Left lung (tissue), 10 donors: Measurements from ENCODE around the gene ASGR2. TPM values are rescaled to one million over a fixed set of nuclear protein-coding genes. Genes with fewer than 3 reads are reported as not detected.
A peak's percentile ranks its signal among the peaks of the same experiment; 100 is the strongest.
"Not testable (repeated sequence)": the region's sequence is repeated elsewhere in the genome, so short reads cannot be mapped to it uniquely, and the experiment has no call there.

Experiments
- ATAC-seq: fragments of 200-7000 bp; cut with Tn5 transposase; one replicate; pipeline ENCODE4 v1.9.1; 2020; ENCODE audit warnings: moderate library complexity
- DNase-seq, 4 donors: peaks; one replicate each; pipeline ENCODE4 v3.0.0-alpha.2; 2013 to 2020
- H3K27ac ChIP-seq, 2 donors: fragments of 200-600 bp; sonication (generic) in 1 of 2; one replicate each; pipeline versions ENCODE4 v1.5.0 to v1.8.0; 2020 to 2021
- H3K27me3 ChIP-seq, 2 donors: fragments of 200-600 bp; sonication (generic) in 1 of 2; one replicate each; pipeline versions ENCODE4 v1.5.0 to v1.8.0; 2020 to 2021
- H3K36me3 ChIP-seq, 2 donors: fragments of 200-600 bp; sonication (generic) in 1 of 2; one replicate each; pipeline versions ENCODE4 v1.5.0 to v1.8.0; 2020 to 2021
- H3K4me1 ChIP-seq, 2 donors: fragments of 200-600 bp; one replicate each; pipeline ENCODE4 v1.8.0; 2021
- H3K4me3 ChIP-seq, 2 donors: fragments of 200-600 bp; sonication (generic) in 1 of 2; one replicate each; pipeline versions ENCODE4 v1.5.0 to v1.8.0; 2020 to 2021; ENCODE audit warnings: mild to moderate bottlenecking in 1 of 2
- H3K9me3 ChIP-seq, 2 donors: fragments of 200-600 bp; sonication (generic) in 1 of 2; one replicate each; pipeline versions ENCODE4 v1.5.0 to v1.8.0; 2020 to 2021
- CTCF ChIP-seq, 2 donors: fragments of 200-600 bp; sonication (generic) in 1 of 2; IDR thresholded peaks; one replicate each; pipeline versions ENCODE4 v1.5.0 to v1.8.0; 2021; ENCODE audit warnings: antibody characterized with exemption in 2 of 2
- intact Hi-C, 2 donors: fragments of 100-400 bp; cut with DNase I; formaldehyde crosslinking; loops; one replicate each; pipeline versions ENCODE4 v1.11.2 to v1.14.2; 2022
- polyA plus RNA-seq, 6 donors: library from polyadenylated mRNA; unstranded; fragments of 120-200 nt; gene quantifications; one replicate each; pipeline ENCODE4 v1.2.1, GENCODE V29; 2013; ENCODE audit not compliant: insufficient read length in 6 of 6
- total RNA-seq, 2 donors: library from RNA; stranded (reverse); fragmentation: NEBNext Ultra II Directional; extraction: Animal tissue kit (Norgen Biotek cat#: 25700); gene quantifications; one replicate each; pipeline ENCODE4 v1.2.1, GENCODE V29; 2021
- donor health status: DM: no; HTN: yes; CAD: no.
- donor health status: DM: no; HTN: no; CAD: no.

ASGR2 gene
- total and polyA plus RNA-seq, 8 donors = 0.34 to 2.7 (median 0.62) TPM

GRCh38 chr17:7124923-7125322 lies 10.3 kb upstream of the ASGR2 start:
- Histone ChIP-seq H3K27me3 (peaks cover 0 to 31% of the 10 kb centered on the region in 2 donors), H3K36me3 (no peaks in the 10 kb centered on the region), H3K27ac (no peak overlapping the region), H3K4me3 (no peak overlapping the region), H3K4me1 (peaks cover 0 to 6% of the 10 kb centered on the region in 2 donors), H3K9me3 (no peaks in the 10 kb centered on the region)
- intact Hi-C loops = no loop called here
- peak in 1 of 4 donors; percentile 16 for DNase-seq
- no peak for TF ChIP-seq CTCF (IDR thresholded peaks at IDR 0.05)
- no peak for ATAC-seq

GRCh38 chr17:7123844-7124243 lies 9.2 kb upstream of the ASGR2 start:
- intact Hi-C loops = no loop called here
- TF ChIP-seq CTCF (IDR thresholded peaks at IDR 0.05) = no peak
- H3K9me3 ChIP-seq = no peaks in the 10 kb centered on the region
- H3K4me3 ChIP-seq = no peak overlapping the region
- peaks cover 0 to 6% of the 10 kb centered on the region in 2 donors for H3K4me1 ChIP-seq
- peak in 1 of 4 donors; percentile 6 for DNase-seq
- ATAC-seq = no peak
- H3K27ac ChIP-seq = no peak overlapping the region
- no peaks in the 10 kb centered on the region for H3K36me3 ChIP-seq
- H3K27me3 ChIP-seq = peaks cover 0 to 41% of the 10 kb centered on the region in 2 donors

- DNase-seq (no peak), ATAC-seq (no peak)
- Histone ChIP-seq H3K4me1 (peaks cover 0 to 6% of the 10 kb centered on the region in 2 donors), H3K9me3 (no peaks in the 10 kb centered on the region), H3K27me3 (peaks cover 0 to 45% of the 10 kb centered on the region in 2 donors), H3K36me3 (no peaks in the 10 kb centered on the region), H3K4me3 (no peak overlapping the region), H3K27ac (no peak overlapping the region)
- TF ChIP-seq CTCF (IDR thresholded peaks at IDR 0.05) = no peak
- intact Hi-C loops = no loop called here
Observed at GRCh38 chr17:7122381-7122780, 7.8 kb upstream of the ASGR2 start.

GRCh38 chr17:7120635-7121034 lies 6.0 kb upstream of the ASGR2 start:
- DNase-seq = peak in 1 of 4 donors; percentile 58
- intact Hi-C loops, H3K36me3 ChIP-seq, H3K9me3 ChIP-seq, H3K4me3 ChIP-seq, H3K4me1 ChIP-seq: not testable (repeated sequence)
- peak; percentile 65 for ATAC-seq
- Histone ChIP-seq H3K27me3 (peaks cover 0 to 55% of the 10 kb centered on the region in 2 donors), H3K27ac (peak overlapping the region; percentile 35 to 73)

- ATAC-seq = no peak
- H3K27ac ChIP-seq = peak overlapping the region in 1 of 2 donors; percentile 73
- no peaks in the 10 kb centered on the region for H3K36me3 ChIP-seq
- TF ChIP-seq CTCF (IDR thresholded peaks at IDR 0.05) = no peak
- no peak for DNase-seq
- no peaks in the 10 kb centered on the region for H3K9me3 ChIP-seq
- intact Hi-C loops = no loop called here
- H3K27me3 ChIP-seq = peaks cover 0 to 56% of the 10 kb centered on the region in 2 donors
- H3K4me3 ChIP-seq = no peak overlapping the region
- H3K4me1 ChIP-seq = peaks cover 0 to 13% of the 10 kb centered on the region in 2 donors
Observed at GRCh38 chr17:7120123-7120522, 5.5 kb upstream of the ASGR2 start.

GRCh38 chr17:7119314-7119713 lies 4.7 kb upstream of the ASGR2 start:
- H3K27me3 ChIP-seq = peaks cover 0 to 56% of the 10 kb centered on the region in 2 donors
- no peak overlapping the region for H3K27ac ChIP-seq
- intact Hi-C loops = no loop called here
- TF ChIP-seq CTCF (IDR thresholded peaks at IDR 0.05) = no peak
- DNase-seq (peak in 1 of 4 donors; percentile 71), ATAC-seq (no peak)
- H3K9me3 ChIP-seq = no peaks in the 10 kb centered on the region
- H3K4me1 ChIP-seq = peaks cover 0 to 21% of the 10 kb centered on the region in 2 donors
- no peaks in the 10 kb centered on the region for H3K36me3 ChIP-seq
- H3K4me3 ChIP-seq = no peak overlapping the region
